ENCODE measurements around the gene DPYD.

DPYD gene

DNA sequence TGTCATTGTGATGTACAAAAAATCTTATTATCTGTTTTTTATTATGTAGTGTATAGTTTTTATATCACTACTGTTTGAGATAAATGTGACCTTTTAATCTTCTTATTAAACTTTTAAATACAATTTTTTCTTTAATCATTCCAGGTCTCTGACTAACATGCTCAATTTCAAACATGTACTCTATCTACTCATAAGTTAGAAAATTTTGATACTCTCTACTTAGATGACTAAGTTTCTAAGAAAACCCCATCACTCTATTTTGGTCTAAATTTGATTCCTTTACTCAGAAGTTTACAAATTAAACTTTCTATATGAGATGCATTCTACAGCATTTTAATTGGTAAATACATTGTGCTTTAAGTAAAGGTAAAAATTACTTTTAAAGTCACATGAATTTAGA, 655.2 kb downstream of the DPYD start:
- TF ChIP-seq, protein P1, sequence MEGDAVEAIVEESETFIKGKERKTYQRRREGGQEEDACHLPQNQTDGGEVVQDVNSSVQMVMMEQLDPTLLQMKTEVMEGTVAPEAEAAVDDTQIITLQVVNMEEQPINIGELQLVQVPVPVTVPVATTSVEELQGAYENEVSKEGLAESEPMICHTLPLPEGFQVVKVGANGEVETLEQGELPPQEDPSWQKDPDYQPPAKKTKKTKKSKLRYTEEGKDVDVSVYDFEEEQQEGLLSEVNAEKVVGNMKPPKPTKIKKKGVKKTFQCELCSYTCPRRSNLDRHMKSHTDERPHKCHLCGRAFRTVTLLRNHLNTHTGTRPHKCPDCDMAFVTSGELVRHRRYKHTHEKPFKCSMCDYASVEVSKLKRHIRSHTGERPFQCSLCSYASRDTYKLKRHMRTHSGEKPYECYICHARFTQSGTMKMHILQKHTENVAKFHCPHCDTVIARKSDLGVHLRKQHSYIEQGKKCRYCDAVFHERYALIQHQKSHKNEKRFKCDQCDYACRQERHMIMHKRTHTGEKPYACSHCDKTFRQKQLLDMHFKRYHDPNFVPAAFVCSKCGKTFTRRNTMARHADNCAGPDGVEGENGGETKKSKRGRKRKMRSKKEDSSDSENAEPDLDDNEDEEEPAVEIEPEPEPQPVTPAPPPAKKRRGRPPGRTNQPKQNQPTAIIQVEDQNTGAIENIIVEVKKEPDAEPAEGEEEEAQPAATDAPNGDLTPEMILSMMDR (conservative IDR thresholded peaks at IDR 0.05): no peak
- no peak for TF ChIP-seq ZFX (IDR thresholded peaks at IDR 0.05)
- H3K27ac ChIP-seq: no peak overlapping the region

DNA sequence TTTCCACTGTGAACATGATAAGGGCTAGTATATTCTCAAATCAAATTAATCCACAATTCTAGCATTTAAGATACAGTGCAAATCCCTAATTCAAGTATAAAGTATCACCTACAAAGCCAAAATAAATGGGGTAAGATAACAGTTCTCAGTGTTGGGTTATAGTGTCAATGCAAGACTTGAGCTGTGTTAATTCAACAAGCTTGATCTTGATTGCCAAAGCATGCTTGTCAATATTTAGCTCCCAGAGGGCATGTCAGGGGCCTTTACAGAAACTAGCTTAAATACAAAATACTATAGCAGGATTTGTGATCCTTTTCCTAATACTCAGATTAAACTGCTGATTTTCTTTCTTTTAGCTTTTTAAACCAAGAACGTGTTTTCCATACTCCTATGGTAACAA, 658.0 kb downstream of the DPYD start:
- no peak overlapping the region for H3K27ac ChIP-seq
- no peak for TF ChIP-seq ZFX (IDR thresholded peaks at IDR 0.05)
- TF ChIP-seq, protein P1 (conservative IDR thresholded peaks at IDR 0.05): no peak

GRCh38 chr1:97258597-97258996, 662.2 kb downstream of the DPYD start:
- TF ChIP-seq, protein P1 (conservative IDR thresholded peaks at IDR 0.05): no peak
- no peak for TF ChIP-seq ZFX (IDR thresholded peaks at IDR 0.05)
- no peak overlapping the region for H3K27ac ChIP-seq

- H3K27ac ChIP-seq: no peak overlapping the region
- TF ChIP-seq ZFX (IDR thresholded peaks at IDR 0.05): no peak
- TF ChIP-seq, protein P1 (conservative IDR thresholded peaks at IDR 0.05): no peak
These were observed 665.9 kb downstream of the DPYD start for GRCh38 chr1:97254731-97255463.

DNA sequence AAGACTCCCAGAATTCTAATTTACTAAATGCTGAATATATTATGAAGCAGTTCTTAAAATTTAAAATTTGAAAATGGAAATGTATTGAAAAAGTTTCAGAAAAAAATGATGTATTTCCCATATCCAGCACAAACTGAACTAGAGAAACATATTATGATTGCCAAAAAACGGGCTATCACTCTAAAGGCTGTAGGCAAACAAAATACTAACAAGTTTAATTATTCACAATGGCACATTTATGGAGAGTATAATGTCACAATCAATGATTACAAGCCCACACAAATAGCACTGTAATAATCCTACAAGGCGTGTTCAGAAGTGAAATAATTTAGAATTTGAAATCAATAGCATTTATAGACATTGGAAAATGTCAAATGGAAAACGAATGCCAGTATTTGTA, 667.9 kb downstream of the DPYD start:
- no peak overlapping the region for H3K27ac ChIP-seq
- TF ChIP-seq, protein P1 (conservative IDR thresholded peaks at IDR 0.05): no peak
- TF ChIP-seq ZFX (IDR thresholded peaks at IDR 0.05): no peak

GRCh38 chr1:97252076-97252475, 668.8 kb downstream of the DPYD start:
- no peak for TF ChIP-seq ZFX (IDR thresholded peaks at IDR 0.05)
- TF ChIP-seq, protein P1 (conservative IDR thresholded peaks at IDR 0.05): no peak
- no peak overlapping the region for H3K27ac ChIP-seq

DNA sequence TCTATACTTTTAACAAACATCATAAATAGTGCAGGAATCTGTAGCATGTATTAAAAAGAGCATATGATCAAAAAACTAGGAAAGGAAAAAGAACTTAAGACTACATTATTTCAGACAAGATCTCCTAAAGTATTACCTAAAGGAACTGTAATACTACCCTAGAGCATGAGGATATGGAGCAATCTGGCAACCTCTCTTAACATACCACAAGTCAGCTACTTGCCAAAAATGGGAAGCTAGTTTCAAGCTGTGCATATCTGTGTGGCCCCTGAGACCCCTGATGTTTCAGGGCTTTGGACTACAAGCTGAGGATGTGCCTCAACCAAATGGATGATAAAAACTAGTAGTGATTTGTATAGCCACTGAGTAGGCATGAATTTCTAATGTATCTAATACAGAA, 673.6 kb downstream of the DPYD start:
- TF ChIP-seq, protein P1 (conservative IDR thresholded peaks at IDR 0.05): no peak
- no peak for TF ChIP-seq ZFX (IDR thresholded peaks at IDR 0.05)

More for the DNA sequence above, 673.6 kb downstream of the DPYD start:
- H3K27ac ChIP-seq: no peak overlapping the region

Measured in C4-2B (cell line).